DND-41 (cell line): ENCODE measurements around the gene IL1R2.

Source experiments
- ATAC-seq: fragments of 200-7000 bp; cut with Tn5 transposase; 3 replicates; pipeline ENCODE4 v1.9.1; 2021; ENCODE audit warnings: low read depth; ENCODE audit not compliant: insufficient read depth
- DNase-seq: peaks from one replicate; pipeline ENCODE4 v3.0.0-alpha.2; 2020
- H2AFZ ChIP-seq: 2 replicates; pipeline ENCODE4 v1.6.0; 2012; ENCODE audit warnings: low read depth, low read length
- H3K27ac ChIP-seq: 2 replicates; pipeline ENCODE4 v1.5.1; 2012; ENCODE audit warnings: low read length, inconsistent platforms
- H3K27me3 ChIP-seq: fragments of 200-600 bp; sonication (generic); 2 replicates; pipeline ENCODE4 v1.6.0; 2012; ENCODE audit warnings: low read length, mild to moderate bottlenecking, inconsistent platforms; ENCODE audit not compliant: insufficient read depth, poor library complexity
- H3K36me3 ChIP-seq: 2 replicates; pipeline ENCODE4 v1.5.1; 2012; ENCODE audit warnings: low read length, inconsistent platforms; ENCODE audit not compliant: insufficient read depth
- H3K4me1 ChIP-seq: 2 replicates; pipeline ENCODE4 v1.5.1; 2012; ENCODE audit warnings: mild to moderate bottlenecking, low read length; ENCODE audit not compliant: insufficient read depth
- H3K4me2 ChIP-seq: 2 replicates; pipeline ENCODE4 v1.6.0; 2012; ENCODE audit warnings: mild to moderate bottlenecking, moderate library complexity, low read length, inconsistent platforms; ENCODE audit not compliant: insufficient read depth
- H3K4me3 ChIP-seq, 2 experiments: fragments of 200-600 bp in 1 of 2; shearing (Covaris generic) in 1 of 2; 2 replicates each; pipeline ENCODE4 v1.5.1; 2012 to 2016; ENCODE audit warnings: inconsistent platforms in 2 of 2, low read length in 2 of 2, mild to moderate bottlenecking in 2 of 2, low read depth in 1 of 2, moderate library complexity in 1 of 2
- H3K79me2 ChIP-seq: 2 replicates; pipeline ENCODE4 v1.6.0; 2012; ENCODE audit warnings: low read length, inconsistent platforms; ENCODE audit not compliant: insufficient read depth
- H3K9ac ChIP-seq: 2 replicates; pipeline ENCODE4 v1.6.0; 2012; ENCODE audit warnings: low read depth, mild to moderate bottlenecking, inconsistent platforms, low read length, moderate library complexity
- H3K9me3 ChIP-seq: 2 replicates; pipeline ENCODE4 v1.5.1; 2012; ENCODE audit warnings: low read length, moderate library complexity, mild to moderate bottlenecking, inconsistent platforms; ENCODE audit not compliant: insufficient read depth, severe bottlenecking
- H4K20me1 ChIP-seq: 2 replicates; pipeline ENCODE4 v1.6.0; 2012; ENCODE audit warnings: low read length; ENCODE audit not compliant: insufficient read depth
- CTCF ChIP-seq: IDR thresholded peaks from 2 replicates; pipeline ENCODE4 v1.5.1; 2012; ENCODE audit warnings: borderline replicate concordance, low read length, moderate library complexity, mild to moderate bottlenecking; ENCODE audit not compliant: poor library complexity, severe bottlenecking; ENCODE audit errors: extremely low read depth
- EZH2 ChIP-seq: IDR thresholded peaks from 3 replicates; pipeline ENCODE4 v1.6.1; 2012; ENCODE audit warnings: borderline replicate concordance, low read depth, mild to moderate bottlenecking, moderate library complexity, low read length, inconsistent platforms; ENCODE audit not compliant: severe bottlenecking

Gene IL1R2

DNA sequence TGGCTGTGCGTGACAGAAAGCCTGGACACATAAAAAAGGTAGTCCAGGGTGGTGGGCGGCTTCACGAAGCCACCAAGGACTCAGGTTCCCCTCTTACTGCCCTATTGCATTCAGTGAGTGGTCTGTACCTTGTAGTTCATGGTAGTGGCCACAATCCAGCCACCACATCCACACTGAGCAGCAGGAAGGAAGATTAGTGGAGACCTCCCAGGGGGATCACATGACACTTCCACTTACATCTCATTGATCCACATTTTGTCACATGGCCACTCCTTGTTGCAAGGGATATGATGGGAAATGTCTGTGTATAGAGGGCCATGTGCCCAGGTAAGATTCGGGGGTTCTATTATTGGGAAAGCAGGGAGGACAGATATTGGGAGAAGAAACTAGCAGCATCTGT lies 13.7 kb downstream of the IL1R2 start:
- no peak overlapping the region for H3K27ac ChIP-seq
- H3K9me3 ChIP-seq, result no peaks in the 10 kb centered on the region
- H4K20me1 ChIP-seq, result no peaks in the 10 kb centered on the region
- H3K36me3 ChIP-seq, result no peaks in the 10 kb centered on the region
- H3K27me3 ChIP-seq, result peaks cover 3% of the 10 kb centered on the region
- no peak overlapping the region for H3K4me3 ChIP-seq
- no peak overlapping the region for H3K4me2 ChIP-seq
- H3K4me1 ChIP-seq, result no peaks in the 10 kb centered on the region
- ATAC-seq (no peak), DNase-seq (no peak)
- H3K79me2 ChIP-seq, result no peaks in the 10 kb centered on the region
- H3K9ac ChIP-seq, result no peak overlapping the region
- TF ChIP-seq EZH2, result no peak
- no peak for TF ChIP-seq CTCF
- no peak overlapping the region for H2AFZ ChIP-seq

- no peak overlapping the region for H3K4me2 ChIP-seq
- H3K27me3 ChIP-seq, result peaks cover 3% of the 10 kb centered on the region
- no peaks in the 10 kb centered on the region for H4K20me1 ChIP-seq
- TF ChIP-seq CTCF, result peak; percentile 71
- no peak for TF ChIP-seq EZH2
- ATAC-seq (peak; percentile 85), DNase-seq (peak; percentile 39)
- H3K4me3 ChIP-seq, result no peak overlapping the region
- no peak overlapping the region for H2AFZ ChIP-seq
- H3K36me3 ChIP-seq, result no peaks in the 10 kb centered on the region
- no peaks in the 10 kb centered on the region for H3K9me3 ChIP-seq
- no peak overlapping the region for H3K9ac ChIP-seq
- H3K27ac ChIP-seq, result no peak overlapping the region
- H3K79me2 ChIP-seq, result no peaks in the 10 kb centered on the region
- no peaks in the 10 kb centered on the region for H3K4me1 ChIP-seq
Measured at GRCh38 chr2:102005989-102006885, 14.5 kb downstream of the IL1R2 start.

DNA sequence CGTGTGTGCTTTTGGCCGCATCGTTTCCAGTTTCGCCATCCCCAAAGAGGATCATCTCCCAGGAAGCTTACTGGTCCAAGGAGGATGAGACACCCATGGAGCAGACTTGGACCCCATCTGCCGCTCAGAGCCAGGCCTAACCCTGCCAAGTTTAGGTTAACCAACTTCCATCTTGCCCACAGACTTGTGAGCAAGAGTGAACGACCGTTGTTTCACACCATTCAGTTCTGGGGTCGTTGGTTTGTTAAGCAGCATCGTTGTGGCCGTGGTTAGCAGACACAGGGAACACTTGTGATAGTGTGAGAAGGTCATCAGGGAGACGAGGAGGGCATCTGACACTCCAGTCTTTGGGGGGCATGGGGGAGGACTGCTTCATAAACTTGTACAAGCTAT lies 15.1 kb downstream of the IL1R2 start:
- Histone ChIP-seq H3K4me1 (no peaks in the 10 kb centered on the region), H2AFZ (no peak overlapping the region), H3K4me3 (no peak overlapping the region), H3K9me3 (no peaks in the 10 kb centered on the region), H3K36me3 (no peaks in the 10 kb centered on the region), H3K27me3 (peaks cover 3% of the 10 kb centered on the region), H4K20me1 (no peaks in the 10 kb centered on the region), H3K27ac (no peak overlapping the region), H3K9ac (no peak overlapping the region), H3K79me2 (no peaks in the 10 kb centered on the region), H3K4me2 (no peak overlapping the region)
- no peak for DNase-seq
- TF ChIP-seq EZH2 (no peak), CTCF (no peak)
- no peak for ATAC-seq
